NCI-H1417 (cell line): ENCODE results near the gene ZNF273.
"Not testable (repeated sequence)": the region's sequence is repeated elsewhere in the genome, so short reads cannot be mapped to it uniquely, and the experiment has no call there.

Experiments used
- DNase-seq, 3 experiments: peaks; one replicate each; lab custom pipeline; 2025; lab: John Stamatoyannopoulos, UW

Gene ZNF273

DNA sequence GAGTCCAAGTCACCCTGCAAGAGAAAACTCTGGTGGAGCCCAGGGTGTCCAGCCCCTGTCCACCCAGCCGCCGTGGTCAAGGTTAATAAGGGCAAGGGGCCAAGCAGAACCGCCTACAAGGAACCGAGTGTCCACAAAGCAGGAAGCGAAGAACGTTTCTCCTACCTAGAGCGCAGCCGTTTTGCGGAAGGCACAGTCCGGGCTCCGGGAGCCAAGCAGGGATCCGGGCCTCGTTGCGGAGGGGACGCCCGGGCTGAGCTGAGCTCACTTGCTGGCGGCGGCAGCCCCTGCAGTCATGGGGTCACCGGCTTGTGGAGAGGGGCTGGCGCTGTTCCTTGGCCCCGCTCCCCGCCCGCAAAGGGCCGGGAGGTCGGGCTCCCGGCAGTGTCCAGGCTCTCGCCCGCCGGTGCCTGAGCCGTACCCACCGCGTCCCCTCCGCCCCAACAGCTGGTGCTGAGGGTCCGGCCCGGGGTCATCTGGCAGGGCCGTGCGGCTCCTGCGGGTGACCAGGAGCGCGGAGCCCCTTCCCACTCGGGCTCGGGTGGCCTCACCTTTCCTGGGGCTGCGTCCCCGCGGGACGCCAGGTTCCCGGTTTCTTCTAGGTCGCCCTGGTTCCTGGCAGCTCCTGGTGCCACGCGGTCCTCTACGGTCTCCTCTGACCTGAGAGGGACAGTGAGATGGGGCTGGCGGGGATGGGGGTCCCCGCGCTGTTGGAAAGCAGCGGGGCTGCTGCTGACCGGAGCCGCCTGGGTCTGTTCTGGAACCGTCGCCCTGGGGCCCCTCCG is 14.0 kb upstream of the ZNF273 start:
- peak in 1 of 3 experiments; percentile 40 for DNase-seq

DNA sequence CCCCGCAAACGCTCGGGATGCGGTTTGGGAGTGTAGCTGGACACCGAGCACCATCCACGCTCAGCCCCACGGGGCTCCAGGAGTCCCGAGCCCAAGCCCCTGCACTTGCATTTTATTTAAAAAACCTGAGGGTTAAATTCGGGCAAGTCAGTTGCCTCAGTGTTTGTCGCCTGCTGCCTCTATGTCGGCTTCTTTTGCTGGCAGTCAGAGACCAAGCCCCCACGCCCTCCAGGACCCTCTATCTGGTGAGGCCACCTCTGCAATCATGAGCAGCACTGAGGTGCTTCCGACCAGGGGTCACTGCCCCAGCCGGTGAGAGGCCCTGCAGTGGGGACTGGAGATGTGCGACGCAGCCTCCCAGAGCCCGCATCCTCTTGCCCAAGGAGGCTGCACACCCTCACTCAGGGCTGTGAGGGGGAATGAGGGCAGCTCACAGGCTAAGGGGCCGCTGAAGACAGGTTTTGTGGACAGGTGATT is 13.3 kb upstream of the ZNF273 start:
- DNase-seq = no peak

DNA sequence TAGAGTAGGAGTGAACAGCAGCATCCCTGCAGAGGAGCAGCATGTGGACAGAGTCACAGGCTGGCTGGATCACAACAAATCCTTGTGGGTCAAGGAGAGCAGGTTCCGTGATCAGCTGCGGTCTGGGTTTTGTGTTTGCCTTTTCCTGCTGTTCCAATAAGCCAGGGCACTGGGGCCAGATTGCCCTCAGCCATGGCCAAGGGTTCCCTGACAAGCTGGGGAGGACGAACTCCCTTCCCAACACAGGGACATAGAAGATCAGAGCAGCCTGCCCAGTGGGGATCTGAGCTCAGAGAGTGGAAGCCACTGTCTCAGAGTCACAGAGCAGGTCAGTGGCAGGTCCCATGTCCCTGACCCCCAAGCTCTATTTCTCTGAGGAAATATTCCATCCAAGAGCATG is 12.8 kb upstream of the ZNF273 start:
- DNase-seq = not testable (repeated sequence)

DNA sequence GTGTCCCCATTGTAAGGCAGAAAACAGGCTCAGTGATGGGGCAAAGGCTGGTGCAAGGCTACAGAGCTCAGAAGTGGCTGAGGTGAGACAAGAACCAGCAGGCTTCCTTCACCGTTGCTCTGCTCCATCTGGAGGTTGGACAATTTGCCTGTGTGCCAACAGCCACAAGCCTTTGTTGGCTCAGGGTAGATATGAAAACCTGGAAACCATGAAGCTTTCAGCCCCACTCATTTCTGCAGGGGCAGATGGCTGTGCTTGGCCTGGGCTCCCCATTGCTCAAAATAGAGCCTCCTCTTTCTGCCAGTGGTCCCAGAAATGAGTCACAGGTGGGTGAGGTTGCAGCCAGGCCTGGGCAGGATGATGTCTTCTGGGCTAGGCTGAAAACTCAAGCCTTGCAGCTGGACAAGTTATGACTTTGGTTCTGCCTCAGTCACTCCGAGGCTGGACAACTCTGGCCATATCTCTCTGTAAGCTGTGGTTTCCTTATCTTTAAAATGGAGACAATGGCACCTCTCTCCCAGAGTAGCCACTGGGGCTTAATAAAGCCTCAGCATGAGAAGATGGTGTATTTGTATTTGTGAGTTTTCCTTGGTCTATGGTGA is 12.2 kb upstream of the ZNF273 start:
- DNase-seq = no peak

DNA sequence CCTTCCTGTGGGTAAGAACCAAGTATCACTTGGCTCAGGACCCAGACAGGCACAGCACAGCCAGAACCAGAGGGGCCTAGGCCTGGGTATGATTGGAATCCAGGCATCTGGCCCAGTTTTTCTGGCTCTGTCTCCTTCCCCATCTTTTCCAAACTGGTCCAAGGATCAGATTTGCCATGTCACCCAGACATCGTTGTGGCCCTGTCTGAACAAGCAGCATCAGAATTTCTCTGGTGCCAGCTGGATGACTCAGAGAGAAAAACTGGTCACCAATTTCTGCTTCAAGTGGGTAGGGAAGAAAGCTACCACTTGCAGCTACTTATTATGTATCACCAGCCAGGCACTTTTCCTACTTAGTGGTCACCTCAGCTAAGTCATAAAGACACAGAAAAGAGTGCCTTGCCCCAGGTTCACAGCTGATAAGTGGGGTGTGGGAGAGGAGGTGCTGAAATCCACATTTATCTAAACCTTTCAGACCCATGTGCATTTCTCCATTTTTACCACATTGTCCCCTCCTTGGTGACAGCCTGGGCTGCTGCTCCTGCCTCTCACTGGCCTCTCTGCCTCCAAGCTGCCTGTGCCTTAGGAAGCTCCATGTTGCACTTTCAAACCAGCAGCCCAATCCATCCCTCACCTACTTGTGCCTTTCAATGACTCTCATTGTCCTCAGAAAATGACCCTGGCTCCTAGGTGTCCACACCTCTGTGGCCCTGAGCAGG is 11.6 kb upstream of the ZNF273 start:
- not testable (repeated sequence) for DNase-seq

DNA sequence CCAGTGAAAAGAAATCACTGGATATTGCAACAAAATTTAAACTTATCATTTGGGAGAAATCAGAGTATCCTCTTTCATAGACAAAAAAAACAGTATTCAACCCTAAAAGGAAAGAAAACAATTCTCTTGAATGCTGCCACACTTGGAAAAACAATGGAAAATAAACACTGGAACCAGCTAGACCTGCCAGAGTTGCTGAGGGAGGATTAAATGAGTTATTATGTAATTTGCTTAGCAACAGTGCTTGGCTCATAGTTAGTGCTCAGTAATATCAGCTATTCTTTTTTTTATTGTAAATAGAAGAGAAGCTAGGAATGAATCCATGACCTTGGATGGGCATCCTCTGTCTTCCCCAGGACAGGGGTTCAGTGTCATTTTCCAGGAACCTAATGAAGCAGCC is 11.0 kb upstream of the ZNF273 start:
- DNase-seq = no peak

DNA sequence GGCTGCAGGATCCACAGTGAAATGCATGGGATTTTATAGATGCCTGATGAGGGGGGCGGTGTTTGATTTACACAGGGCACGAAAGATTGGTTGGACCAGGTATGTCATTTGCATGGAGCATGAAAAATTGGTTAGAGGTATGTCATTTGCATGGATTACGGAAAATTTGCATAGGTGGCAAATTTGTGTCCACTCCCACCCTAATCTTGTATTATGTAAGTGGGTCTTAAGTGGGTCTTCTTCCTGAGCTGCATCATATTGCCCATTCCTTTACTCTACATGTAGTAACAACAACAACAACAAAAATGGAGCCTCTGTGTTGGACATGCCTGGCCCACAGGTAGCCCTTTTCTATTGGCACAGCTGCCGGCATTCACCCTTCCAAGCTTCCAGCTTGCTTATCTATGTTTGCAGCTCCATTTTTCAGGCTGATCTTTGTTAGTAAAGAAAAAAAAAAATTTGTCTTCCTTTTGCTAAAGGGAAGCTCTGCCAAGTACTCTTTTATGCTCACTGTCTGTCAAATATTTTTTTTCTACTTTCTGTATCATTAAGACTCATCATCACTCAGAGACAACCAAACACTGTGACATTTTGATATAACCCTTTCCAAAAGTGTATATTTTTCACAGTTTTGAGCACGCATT is 10.3 kb upstream of the ZNF273 start:
- no peak for DNase-seq

DNA sequence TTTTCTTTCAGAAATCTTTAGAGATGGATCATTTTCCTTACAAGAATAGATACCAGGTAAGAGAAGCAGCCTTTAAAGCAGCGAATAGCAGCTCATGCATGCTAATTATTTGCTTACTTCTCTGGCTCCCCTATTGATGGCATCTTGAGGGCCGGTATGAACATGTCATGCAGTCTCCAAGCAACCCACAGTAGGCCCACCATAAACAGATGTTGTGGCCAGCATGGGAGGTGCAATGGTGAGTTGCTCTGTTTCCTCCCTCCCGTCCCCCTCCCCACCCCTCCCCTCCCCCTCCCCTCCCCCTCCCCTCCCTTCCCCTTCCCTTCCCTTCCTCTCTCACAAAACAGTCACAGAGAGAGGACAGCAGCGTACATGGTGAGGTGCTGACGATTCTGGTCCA is 9.7 kb upstream of the ZNF273 start:
- no peak for DNase-seq

DNA sequence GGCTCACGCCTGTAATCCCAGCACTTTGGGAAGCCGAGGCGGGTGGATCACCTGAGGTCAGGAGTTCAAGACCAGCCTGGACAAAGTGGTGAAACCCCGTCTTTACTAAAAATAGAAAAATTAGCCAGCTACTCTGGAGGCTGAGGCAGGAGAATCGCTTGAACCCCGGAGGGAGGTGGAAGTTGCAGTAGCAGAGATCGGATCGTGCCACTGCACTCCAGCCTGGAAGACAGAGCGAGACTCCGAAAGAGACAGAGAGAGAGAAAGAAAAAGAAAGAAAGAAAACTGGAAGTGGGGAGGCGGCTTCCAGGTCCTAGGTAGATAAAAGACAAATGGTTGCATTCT is 640 bp upstream of the ZNF273 start:
- DNase-seq = not testable (repeated sequence)

DNA sequence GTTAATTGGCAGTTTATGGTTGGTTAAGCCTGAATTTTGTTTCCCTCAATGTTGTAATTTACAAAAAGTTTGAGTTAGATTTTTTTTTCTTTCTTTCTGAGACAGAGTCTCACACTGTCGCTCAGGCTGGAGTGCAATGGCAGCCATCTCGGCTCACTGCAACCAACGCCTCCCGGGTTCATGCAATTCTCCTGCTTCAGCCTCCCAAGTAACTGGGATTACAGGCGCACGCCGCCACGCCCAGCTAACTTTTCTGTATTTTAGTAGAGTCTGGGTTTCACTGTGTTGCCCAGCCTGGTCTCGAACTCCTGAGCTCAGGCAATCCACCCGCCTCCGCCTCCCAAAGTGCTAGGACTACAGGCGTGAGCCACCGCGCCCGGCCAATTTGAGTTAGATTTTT is 935 bp downstream of the ZNF273 start:
- DNase-seq = no peak

DNA sequence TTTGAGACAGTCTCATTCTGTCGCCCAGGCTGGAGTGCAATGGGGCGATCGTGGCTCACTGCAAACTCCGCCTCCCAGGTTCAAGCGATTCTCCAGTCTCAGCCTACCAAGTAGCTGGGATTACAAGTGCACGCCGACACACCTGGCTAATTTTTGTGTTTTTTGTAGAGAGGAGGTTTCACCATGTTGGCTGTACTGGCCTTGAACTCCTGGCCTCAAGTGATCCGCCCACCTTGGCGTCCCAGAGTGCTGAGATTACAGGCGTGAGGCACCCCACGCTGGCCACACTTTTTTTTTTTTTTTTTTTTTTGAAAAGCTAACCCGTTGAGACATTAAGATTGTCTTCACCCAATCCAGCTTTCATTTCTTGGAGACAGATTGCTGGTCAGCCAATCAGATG is 2.1 kb downstream of the ZNF273 start:
- DNase-seq = no peak

DNA sequence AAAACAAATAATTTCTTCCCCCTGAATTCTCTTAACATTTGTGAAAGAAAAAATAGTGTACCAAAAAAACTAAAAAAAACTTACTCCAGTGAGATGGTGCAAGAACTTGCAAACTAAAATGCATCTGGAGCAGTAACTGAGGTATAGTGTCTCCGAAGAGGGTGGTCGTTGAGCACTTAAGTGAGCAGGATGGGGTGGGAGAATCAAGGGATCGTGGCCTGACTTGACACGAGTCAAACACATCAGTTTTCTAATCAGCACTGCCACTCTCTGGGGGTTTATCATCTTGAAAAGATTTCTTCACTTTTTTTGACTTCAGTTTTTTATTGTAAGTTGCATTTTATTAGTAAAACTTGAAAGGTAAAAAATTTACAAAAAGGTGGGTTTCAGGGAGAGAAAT is 2.5 kb downstream of the ZNF273 start:
- no peak for DNase-seq

DNA sequence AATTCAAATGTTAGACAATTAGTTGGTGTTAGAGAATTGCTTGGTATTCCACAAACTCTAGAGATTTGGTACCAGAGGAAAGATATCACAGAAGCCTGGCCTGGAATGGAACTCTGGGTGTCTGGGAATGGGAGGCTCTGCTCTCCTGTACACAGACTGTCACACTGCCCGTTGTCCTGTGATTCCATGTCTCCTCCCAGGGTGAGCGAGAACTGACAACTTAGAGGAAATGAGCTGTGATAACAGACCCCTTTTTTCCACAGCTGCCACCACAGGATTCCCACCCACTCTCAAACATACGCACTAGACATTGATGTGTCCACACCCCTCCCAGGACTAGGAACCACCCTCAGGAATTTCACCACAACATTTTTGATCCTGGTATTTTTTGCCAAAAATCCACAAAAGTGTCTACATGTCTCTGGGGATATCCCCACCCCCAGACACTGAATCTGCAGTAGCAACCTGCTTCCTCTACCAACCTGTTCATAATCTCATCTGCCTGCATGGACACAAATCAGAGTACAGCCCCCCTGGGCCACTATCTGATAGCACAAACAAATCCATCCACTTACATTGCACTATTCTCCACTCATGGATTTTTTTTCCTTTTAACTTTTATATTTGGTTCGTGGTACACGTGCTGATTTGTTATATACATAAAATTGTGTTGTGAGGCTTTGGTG is 4.7 kb downstream of the ZNF273 start:
- DNase-seq = no peak

DNA sequence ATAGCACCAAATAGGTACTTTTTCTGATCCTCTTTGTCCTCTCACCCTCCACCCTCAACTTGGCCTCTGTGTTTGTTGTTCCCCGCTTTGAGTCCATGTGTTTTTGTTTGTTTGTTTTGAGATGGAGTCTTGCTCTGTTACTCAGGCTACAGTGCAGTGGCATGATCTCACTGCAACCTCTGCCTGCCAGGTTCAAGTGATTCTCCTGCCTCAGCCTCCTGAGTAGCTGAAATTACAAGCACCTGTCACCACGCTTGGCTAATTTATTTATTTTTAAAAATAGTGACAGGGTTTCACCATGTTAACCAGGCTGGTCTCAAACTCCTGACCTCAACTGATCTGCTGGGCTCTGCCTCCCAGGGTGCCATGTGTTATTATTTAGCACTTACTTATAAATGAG is 5.3 kb downstream of the ZNF273 start:
- DNase-seq = no peak

DNA sequence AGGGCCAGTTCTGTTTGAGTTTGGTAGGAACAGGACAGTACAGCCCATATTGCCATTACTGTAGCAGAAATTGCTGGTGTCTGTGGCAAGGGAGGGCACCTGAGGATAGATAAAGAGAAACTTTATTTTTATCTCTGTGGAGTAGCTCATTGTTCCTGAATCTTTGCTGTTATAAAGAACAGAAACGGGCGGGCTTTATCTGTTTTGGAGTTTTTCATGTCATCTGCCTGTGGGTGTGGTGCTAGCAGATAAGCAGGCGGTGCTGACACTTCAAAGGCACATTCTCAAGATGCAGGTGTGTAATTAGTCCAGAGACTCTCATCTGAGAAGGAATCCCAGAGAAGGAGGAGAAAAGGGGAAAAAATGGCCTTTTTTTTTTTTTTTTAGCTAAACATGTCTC is 11.5 kb downstream of the ZNF273 start:
- DNase-seq = no peak

DNA sequence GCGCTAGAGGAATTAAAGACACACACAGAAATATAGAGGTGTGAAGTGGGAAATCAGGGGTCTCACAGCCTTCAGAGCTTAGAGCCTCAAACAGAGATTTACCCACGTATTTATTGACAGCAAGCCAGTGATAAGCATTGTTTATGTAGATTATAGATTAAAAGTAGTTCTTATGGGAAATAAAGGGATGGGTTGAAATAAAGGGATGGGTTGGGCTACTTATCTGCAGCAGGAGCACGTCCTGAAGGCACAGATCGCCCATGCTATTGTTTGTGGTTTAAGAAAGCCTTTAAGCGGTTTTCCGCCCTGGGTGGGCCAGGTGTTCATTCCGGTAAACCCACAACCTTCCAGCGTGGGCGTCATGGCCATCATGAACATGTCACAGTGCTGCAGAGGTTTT is 12.2 kb downstream of the ZNF273 start:
- DNase-seq = not testable (repeated sequence)

DNA sequence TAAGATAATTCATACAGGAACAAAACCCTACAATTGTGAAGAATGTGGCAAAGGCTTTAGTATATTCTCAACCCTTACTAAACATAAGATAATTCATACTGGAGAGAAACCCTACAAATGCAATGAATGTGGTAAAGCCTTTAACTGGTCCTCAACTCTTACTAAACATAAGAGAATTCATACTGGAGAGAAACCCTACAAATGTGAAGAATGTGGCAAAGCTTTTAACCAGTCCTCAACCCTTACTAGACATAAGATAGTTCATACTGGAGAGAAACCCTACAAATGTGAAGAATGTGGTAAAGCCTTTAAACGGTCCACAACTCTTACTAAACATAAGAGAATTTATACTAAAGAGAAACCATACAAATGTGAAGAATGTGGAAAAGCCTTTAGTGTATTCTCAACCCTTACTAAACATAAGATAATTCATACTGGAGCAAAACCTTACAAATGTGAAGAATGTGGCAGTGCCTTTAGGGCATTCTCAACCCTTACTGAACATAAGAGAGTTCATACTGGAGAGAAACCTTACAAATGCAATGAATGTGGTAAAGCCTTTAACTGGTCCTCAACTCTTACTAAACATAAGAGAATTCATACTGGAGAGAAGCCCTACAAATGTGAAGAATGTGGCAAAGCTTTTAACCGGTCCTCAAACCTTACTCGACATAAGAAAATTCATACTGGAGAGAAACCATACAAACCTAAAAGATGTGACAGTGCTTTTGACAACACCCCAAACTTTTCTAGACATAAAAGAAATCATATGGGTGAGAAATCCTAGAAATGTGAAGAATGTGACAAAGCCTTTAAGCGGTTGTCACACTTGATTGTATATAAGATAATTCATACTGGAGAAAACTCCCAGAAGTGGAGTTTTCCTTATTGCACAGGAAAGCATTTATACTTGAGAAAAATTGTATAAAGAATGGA is 25.4 kb downstream of the ZNF273 start:
- DNase-seq = not testable (repeated sequence)

DNA sequence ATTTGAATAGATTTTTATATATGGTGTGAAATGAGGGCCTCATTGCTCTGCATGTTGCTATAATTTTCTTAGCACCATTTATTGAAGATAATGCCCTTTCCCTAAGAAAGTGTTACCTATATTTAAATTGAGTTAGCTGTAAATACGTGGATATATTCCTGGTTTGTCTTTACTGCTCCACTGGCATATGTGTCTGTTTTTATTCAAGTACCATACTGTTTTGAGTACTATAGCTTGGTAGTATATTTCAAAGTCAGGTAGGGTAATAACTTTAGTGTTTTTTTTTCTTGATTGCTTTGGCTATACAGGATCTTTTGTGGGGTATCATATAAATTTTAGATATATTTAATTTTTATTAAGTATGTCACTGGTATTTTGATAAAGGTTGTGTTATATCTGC is 31.4 kb downstream of the ZNF273 start:
- no peak for DNase-seq

DNA sequence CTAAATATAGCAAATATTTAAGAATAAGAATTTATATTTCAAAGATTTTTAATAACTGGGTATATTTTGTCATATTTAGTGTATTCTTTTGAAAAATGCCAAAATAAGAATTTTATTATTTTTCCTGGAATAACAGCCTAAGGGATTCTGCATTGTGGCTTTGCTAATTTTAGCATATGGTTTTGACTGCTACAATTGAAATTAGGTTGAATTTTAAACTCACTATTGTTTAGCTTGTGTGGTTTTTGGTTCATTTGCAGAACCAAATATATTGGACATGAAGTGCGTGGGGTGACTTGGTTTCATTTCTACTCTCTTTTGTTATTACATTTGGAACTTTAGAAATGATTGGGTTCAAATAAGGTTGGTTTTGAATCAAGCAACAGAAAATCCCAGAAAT is 35.5 kb downstream of the ZNF273 start:
- no peak for DNase-seq

DNA sequence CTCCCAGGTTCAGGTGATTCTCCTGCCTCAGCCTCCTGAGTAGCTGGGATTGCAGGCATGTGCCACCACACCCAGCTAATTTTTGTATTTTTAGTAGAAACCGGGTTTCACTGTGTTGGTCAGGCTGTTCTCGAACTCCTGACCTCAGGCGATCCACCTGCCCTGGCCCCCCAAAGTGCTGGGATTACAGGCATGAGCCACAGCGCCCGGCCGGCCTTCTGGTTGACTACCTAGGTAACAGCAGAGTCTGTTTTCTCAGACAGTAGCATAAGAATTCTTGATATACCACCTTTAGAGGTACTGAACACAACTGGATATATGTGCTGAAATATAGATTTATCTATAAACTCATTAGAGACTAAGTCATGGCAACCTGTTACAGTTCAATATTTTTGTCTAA is 36.9 kb downstream of the ZNF273 start:
- DNase-seq = not testable (repeated sequence)
